Measurements from ENCODE around the gene UBE2G2.

- TF ChIP-seq ZNF274 (IDR thresholded peaks at IDR 0.05; ENCODE audit: low read depth, low read length) = no peak
- no peak for TF ChIP-seq SUZ12 (IDR thresholded peaks at IDR 0.05; ENCODE audit: extremely low read depth, insufficient read depth, insufficient read length)
These were observed 21.5 kb downstream of the UBE2G2 start for GRCh38 chr21:44780137-44780502.

Data from NT2/D1 (cell line).